Activated T-helper 2 cell treated with anti-CD3 and anti-CD28 coated beads, Interferon-gamma antibody, Interleukin-2, Interleukin-4, amounts not matched to agents 10 μg/mL and 5 μg/mL and 100 μg/mL, durations not matched to agents 14 hours and 24 hours and 36 hours (primary cell): ENCODE data around the gene MPV17L2. TPM values are rescaled to one million over a fixed set of nuclear protein-coding genes. Genes with fewer than 3 reads are reported as not detected.

Source experiments
- DNase-seq: peaks from one replicate; pipeline ENCODE4 v3.0.0; 2021; ENCODE audit warnings: low spot score
- H3K27ac Mint-ChIP-seq: one replicate; pipeline ENCODE4 v1.8.0; 2021; ENCODE audit warnings: mixed read lengths
- H3K27me3 Mint-ChIP-seq: one replicate; pipeline ENCODE4 v1.8.0; 2021; ENCODE audit warnings: low read depth, mixed read lengths
- H3K36me3 Mint-ChIP-seq: one replicate; pipeline ENCODE4 v1.8.0; 2021; ENCODE audit warnings: low read depth, mixed read lengths
- H3K4me1 Mint-ChIP-seq: one replicate; pipeline ENCODE4 v1.8.0; 2021; ENCODE audit warnings: low read depth, mixed read lengths
- H3K4me3 Mint-ChIP-seq: one replicate; pipeline ENCODE4 v1.8.0; 2021; ENCODE audit warnings: low read depth, mild to moderate bottlenecking, moderate library complexity, mixed read lengths
- H3K9me3 Mint-ChIP-seq: one replicate; pipeline ENCODE4 v1.8.0; 2021; ENCODE audit warnings: mixed read lengths
- intact Hi-C: fragments of 100-400 bp; cut with micrococcal nuclease; formaldehyde crosslinking; loops from one replicate; pipeline ENCODE4 v1.15.1; 2023
- total RNA-seq: library from RNA; stranded (reverse); gene quantifications from 2 replicates; pipeline ENCODE4 v1.2.3, GENCODE V29; 2022

MPV17L2 gene
- total RNA-seq, 1 donor from 2014 or later: 14.5 TPM

DNA sequence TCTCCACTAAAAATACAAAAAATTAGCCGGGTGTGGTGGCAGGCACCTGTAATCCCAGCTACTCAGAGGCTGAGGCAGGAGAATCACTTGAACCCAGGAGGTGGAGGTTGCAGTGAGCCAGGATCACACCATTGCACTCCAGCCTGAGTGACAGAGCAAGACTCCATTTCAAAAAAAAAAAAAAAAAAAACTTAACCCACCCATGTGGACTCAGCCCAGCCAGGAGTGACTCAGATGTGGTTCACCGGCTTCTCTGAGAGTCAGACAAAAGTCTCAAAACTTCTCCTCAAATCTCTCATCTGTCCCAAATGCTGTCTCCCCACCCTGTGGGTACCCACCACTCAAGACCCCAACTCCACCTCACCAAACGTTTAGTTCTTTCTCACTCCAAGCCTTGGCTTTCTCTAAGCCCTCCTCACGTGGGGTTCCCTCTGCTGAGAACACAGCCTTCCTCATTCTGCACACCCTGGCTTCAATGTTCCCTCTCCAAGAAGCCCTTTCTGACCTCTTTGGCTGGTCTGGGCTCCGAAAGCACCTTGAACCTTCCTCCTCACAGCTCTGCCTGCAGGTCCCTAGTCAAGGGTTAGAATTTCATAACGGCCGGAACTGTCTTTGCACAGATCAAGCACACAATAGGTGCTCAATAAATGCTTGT is 21.9 kb downstream of the MPV17L2 start:
- Mint-ChIP-seq H3K27ac (no peak overlapping the region), H3K4me1 (no peaks in the 10 kb centered on the region), H3K27me3 (peaks cover 6% of the 10 kb centered on the region), H3K4me3 (no peak overlapping the region), H3K36me3 (no peaks in the 10 kb centered on the region), H3K9me3 (no peaks in the 10 kb centered on the region)
- intact Hi-C loops: no loop called here
- DNase-seq: no peak

DNA sequence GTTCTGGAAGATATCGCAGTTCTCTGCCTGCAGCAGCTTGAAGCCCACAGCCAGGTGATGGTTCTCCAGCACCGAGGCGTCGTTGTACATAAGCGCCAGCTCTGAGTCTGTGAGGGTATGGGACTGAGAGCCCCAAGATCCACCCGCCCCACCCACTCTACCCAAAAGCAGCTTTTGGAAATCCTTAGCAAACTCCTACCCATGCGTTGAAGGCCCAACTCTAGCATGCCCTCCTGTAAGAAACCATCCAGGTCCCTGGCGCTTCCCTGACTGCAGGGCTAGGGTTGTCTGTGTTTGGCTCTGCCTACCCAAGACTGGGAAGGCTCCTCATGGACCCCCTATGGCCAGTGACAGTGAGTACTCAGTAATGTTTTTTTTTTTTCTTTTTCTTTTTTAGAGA is 23.8 kb downstream of the MPV17L2 start:
- H3K4me1 Mint-ChIP-seq: no peaks in the 10 kb centered on the region
- H3K4me3 Mint-ChIP-seq: no peak overlapping the region
- no peaks in the 10 kb centered on the region for H3K9me3 Mint-ChIP-seq
- DNase-seq: no peak
- no peaks in the 10 kb centered on the region for H3K36me3 Mint-ChIP-seq
- H3K27me3 Mint-ChIP-seq: peaks cover 7% of the 10 kb centered on the region
- H3K27ac Mint-ChIP-seq: no peak overlapping the region
- intact Hi-C loops: no loop called here

DNA sequence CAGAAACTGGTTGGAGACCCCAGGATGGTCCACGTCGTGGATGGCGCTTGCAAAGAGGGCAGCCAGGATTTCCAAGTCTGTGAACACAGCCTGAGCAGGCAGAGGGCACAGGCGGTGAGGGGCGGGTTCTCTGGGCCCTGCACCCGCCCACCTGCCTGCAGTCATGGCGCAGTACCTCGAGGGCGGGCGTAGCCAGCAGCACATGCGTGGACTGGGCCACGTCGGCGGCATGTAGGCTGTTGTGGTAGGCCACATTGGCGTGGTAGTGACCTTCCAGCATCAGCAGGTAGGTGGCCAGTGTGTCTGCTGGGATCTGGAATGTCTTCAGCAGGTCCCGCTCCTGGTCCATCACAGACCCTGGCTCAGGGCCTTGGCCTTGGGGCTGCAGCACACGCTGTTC is 25.1 kb downstream of the MPV17L2 start:
- no peak for DNase-seq
- H3K36me3 Mint-ChIP-seq: no peaks in the 10 kb centered on the region
- intact Hi-C loops: no loop called here
- no peaks in the 10 kb centered on the region for H3K4me1 Mint-ChIP-seq
- H3K27ac Mint-ChIP-seq: no peak overlapping the region
- no peaks in the 10 kb centered on the region for H3K9me3 Mint-ChIP-seq
- H3K4me3 Mint-ChIP-seq: no peak overlapping the region
- H3K27me3 Mint-ChIP-seq: peaks cover 12% of the 10 kb centered on the region

DNA sequence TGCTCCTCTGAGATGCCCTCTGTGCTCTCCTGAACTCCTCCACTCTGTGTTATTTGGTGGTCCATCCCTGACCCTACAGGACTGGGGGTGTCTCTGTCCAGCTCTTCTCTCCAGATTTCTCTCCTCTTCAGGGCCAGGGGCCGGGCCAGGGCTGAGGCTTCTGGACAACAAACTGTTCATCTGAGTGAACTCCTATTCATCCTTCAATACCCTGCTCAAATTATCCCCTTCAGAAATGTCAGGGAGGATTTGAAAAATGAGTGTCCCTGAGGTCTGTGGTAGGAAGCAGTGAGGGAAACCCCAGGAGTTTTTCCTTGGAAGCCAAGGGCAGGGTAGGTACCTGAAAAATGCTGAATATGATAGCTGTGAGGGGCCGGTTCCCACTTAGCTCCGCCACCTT is 25.6 kb downstream of the MPV17L2 start:
- Mint-ChIP-seq H3K4me3 (no peak overlapping the region), H3K4me1 (no peaks in the 10 kb centered on the region), H3K27ac (no peak overlapping the region), H3K9me3 (no peaks in the 10 kb centered on the region), H3K36me3 (no peaks in the 10 kb centered on the region), H3K27me3 (peaks cover 13% of the 10 kb centered on the region)
- no peak for DNase-seq
- intact Hi-C loops: no loop called here

DNA sequence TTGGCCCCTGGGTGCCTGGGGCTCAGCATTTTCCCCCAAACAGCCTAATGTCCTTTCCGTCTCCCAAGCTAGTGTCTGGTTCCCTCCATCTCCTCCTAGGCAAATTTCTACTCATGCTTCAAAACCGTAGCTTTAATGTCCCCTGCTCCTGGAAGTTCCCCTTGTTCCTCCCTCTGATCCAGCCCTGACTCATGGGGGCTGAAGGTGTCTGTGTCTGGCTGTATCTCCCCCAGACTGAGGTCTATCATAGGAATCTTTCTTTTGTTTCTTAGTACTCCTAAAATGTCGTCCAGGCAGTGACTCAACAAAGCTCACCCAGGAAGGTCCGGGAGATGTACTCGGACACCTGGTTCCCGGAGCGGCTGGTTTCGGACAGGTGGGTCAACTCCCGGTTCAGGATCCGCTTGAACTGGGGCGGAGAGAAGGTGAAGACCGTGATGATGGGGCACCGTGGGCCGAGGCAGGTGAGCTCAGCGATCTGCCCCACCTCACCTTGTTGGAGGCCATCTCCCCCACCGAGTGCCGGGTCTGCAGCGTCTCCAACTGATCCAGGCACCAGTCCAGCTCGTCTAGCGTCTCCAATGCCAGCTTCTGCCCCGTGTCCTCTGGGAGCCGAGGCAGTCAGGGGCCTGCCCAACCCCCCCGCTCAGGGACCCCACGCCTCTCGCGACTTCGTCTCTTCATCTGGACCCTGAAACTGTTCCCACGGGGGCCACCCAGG is 27.1 kb downstream of the MPV17L2 start:
- peaks cover 20% of the 10 kb centered on the region for H3K27me3 Mint-ChIP-seq
- peaks cover 5% of the 10 kb centered on the region for H3K4me1 Mint-ChIP-seq
- no peaks in the 10 kb centered on the region for H3K9me3 Mint-ChIP-seq
- no peaks in the 10 kb centered on the region for H3K36me3 Mint-ChIP-seq
- no peak overlapping the region for H3K4me3 Mint-ChIP-seq
- intact Hi-C loops: no loop called here
- H3K27ac Mint-ChIP-seq: no peak overlapping the region
- DNase-seq: no peak

DNA sequence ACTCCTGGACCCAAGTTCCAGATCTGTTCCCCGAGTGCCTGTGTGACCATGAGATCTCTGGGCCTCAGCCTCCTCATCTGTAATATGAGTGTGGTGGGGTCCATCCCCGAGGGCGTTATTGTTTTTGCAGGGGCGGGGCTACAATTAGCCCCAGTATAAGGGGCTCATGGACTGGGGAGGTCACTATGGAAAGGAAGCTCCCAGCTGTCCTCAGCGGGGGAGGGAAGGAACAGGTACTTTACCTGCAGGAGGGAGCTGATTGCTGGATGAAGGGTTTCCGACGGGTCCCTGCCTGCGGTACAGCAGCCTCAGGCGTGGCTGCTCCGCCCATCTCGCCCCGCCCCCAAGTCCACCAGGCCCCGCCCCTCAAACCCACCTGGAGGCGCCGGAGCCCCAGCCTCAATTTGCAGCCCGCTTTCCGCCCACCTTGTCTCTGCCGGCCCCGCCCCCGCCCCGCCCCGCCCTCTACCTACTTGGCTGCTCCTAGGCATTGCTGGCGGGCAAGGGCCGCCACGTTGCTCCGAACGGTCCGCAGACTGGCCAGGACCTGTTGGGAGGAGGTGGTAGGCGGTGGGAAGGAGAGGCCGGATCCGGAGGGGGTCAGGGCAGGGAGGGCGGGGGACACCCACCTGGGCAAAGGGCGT is 27.7 kb downstream of the MPV17L2 start:
- Mint-ChIP-seq H3K4me3 (no peak overlapping the region), H3K27me3 (peaks cover 27% of the 10 kb centered on the region), H3K36me3 (no peaks in the 10 kb centered on the region), H3K9me3 (no peaks in the 10 kb centered on the region), H3K27ac (no peak overlapping the region), H3K4me1 (peaks cover 7% of the 10 kb centered on the region)
- intact Hi-C loops: no loop called here
- DNase-seq: no peak

DNA sequence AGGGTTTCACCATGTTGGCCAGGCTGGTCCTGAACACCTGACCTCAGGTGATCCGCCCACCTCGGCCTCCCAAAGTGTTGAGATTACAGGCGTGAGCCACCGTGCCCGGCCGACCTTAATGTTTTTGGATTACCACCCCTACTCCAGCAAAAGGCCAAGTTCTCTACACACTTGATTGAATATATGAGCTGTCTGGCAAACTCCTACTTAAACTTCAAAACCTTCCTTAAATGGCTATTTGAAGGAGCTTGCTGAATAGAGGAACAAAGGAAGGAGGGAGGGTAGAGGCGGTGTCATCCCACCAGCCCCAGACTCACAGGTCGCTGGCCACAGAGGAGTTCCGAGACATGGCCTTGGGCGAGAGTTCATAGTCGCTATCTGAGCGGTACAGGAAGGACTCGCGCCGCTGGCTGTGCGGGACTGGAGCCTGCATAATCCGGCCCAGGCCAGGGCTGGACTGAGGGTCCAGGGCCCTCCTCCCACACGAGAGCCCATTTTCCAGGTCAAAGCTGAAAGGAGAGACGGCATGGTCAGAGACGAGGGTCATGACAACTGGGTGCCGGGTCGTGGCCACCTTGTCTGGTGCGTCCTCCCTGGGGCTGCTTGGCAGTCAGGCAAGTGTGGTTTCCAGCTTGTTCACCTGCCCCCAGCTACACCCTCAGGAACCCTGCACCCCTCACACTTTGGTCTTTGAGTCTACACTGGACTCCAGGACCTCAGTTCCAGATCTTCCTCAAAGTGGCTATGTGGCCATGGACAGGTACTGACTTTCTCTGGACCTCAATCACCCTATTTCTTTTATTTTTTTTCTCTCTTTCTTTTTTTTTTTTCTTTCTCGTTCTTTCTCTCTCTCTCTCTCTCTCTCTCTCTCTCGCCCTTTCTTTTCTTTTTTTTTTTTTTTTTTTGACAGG is 29.1 kb downstream of the MPV17L2 start:
- DNase-seq: no peak
- Mint-ChIP-seq H3K4me1 (peaks cover 8% of the 10 kb centered on the region), H3K27ac (no peak overlapping the region), H3K36me3 (no peaks in the 10 kb centered on the region), H3K9me3 (no peaks in the 10 kb centered on the region), H3K4me3 (no peak overlapping the region), H3K27me3 (peaks cover 36% of the 10 kb centered on the region)
- intact Hi-C loops: no loop called here

DNA sequence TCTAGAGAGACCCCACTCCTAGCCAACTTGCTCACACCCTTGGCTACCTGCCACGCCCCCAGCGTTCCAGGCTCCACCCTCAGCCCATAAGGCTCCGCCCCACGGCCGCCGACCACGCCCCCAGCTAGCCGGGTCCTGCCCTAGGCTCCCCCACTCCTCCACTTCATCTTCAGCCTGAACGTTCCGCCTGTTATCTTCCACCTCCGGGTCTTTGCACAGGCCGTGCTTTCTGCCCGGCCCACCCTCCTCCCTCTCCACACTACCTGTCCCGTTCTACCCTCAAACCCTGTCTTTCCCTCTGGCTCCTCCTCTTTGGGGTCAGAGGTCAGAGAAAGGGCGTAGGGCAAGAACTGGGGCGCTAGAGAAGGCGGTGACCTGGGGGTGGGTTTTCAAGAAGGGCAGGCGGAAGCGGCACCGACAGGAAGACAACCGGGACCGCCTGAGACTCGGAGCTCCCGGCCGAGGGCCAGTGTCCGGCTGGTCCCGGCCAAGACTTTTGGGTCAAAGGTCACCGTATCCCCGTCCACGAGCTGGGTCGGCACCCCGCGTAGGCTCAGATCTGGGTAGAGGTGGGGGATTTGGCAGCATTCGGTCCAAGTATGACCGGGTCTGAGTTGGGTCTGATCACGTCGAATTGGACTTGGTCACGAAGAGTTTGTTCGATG is 31.0 kb downstream of the MPV17L2 start:
- Mint-ChIP-seq H3K27me3 (peaks cover 45% of the 10 kb centered on the region), H3K4me1 (peaks cover 8% of the 10 kb centered on the region), H3K4me3 (peak overlapping the region; percentile 79), H3K9me3 (no peaks in the 10 kb centered on the region), H3K36me3 (no peaks in the 10 kb centered on the region), H3K27ac (no peak overlapping the region)
- DNase-seq: no peak
- intact Hi-C loops: no loop called here

DNA sequence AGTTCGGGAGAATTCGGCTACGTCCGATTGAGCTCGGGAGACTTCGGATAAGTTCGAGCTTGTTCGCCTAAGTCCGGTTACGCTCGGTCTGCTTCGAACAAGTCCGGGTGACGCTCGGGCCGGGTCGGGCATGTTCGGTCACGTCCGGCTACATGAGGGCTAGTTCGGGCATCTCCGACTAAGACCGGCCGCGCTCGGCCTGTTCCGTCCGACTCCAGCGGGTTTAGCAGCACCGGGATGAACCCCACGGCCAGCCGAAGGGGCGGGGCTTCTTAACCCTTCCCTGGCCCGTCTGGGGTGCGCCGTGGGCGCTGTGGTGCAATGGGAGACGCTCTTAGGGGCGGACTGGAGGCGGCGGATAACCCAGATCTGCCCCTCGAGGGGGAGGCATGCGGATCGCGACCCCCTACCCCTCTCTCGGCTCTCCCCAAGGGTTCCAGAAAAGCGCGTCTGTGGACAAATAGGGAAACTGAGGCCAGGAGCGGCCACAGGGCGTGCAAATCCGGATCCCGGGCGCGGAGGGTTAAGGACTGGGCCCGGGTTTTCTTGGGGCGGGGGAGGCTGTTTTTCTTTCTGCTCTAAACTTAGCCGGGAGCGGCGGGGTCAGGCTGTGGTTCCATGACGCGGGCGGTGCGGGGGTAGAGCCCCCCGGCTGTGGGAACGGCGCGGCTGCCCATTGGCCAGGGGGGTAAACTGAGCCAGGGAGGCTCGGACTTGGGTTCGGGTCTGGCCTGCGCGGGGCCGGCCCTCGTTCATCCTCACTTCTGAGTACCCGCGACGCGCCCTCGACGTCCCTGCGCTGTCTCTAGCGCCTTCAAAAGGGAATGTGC is 31.7 kb downstream of the MPV17L2 start:
- H3K9me3 Mint-ChIP-seq: no peaks in the 10 kb centered on the region
- intact Hi-C loops: no loop called here
- peaks cover 47% of the 10 kb centered on the region for H3K27me3 Mint-ChIP-seq
- H3K27ac Mint-ChIP-seq: no peak overlapping the region
- peak; percentile 85 for DNase-seq
- peaks cover 8% of the 10 kb centered on the region for H3K4me1 Mint-ChIP-seq
- H3K4me3 Mint-ChIP-seq: peak overlapping the region; percentile 79
- H3K36me3 Mint-ChIP-seq: no peaks in the 10 kb centered on the region

DNA sequence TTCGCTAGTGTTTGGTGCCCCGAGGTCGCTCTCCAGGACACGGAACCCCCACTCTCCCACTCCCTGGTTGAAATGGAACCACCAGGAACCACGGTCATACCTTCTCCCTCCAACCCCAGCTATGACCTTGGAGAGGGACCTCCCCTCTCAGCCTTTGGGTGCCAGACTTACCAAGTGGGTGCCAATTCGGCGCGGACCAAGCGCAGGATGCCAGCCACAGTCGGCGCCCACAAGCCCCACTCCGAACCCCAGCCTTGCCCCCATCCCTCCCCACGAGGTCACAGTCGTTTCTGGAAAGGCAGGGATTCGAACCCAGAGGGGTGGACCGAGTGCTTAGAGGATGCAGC is 32.3 kb downstream of the MPV17L2 start:
- peaks cover 8% of the 10 kb centered on the region for H3K4me1 Mint-ChIP-seq
- no peaks in the 10 kb centered on the region for H3K36me3 Mint-ChIP-seq
- no peak overlapping the region for H3K27ac Mint-ChIP-seq
- peaks cover 48% of the 10 kb centered on the region for H3K27me3 Mint-ChIP-seq
- H3K9me3 Mint-ChIP-seq: no peaks in the 10 kb centered on the region
- DNase-seq: no peak
- intact Hi-C loops: no loop called here
- H3K4me3 Mint-ChIP-seq: no peak overlapping the region

DNA sequence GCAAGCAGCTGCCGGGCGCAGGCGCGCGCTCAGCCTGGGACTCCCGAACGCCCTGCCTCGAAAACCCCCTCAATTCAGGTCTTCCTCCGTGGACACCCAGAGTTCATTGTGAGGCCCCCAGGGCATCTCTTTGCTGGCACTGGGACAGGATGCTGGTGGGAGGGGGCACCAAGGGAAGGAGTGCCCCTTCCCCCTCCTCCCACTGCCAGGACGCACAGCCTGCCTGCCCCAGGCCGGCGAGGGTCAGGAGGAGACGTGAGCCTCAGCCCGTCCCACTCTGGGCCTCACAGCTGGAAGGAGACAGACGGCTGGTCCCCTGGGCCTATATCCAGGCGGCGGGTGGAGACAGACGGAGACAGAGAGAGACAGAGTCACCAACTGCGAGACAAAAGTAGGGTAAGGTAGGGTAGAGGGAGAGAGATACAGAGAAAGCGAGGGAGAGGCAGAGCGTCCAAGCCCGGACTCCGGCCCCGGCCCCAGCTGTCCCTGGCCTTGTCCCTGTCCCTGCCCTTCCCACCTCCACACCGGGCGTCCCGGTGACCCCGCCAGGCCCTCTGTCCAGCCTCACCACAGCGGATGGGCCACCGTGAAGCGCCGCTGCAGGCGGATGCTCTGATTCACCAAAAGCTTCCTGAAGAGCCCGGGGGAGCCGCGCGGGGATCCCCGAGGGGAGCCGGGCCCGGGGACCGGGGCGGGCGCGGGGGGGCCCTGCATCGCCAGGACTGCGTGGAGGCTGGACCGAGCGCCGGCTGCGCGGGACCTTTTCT is 32.9 kb downstream of the MPV17L2 start, which contains the start of gene PDE4C:
PDE4C (minus strand) TSS at position 737 of the 767 bp plus-strand sequence; CDS start at position 714, 23 bp downstream.
- Mint-ChIP-seq H3K36me3 (no peaks in the 10 kb centered on the region), H3K27me3 (peaks cover 51% of the 10 kb centered on the region), H3K27ac (no peak within 1 kb of the TSS), H3K9me3 (no peaks in the 10 kb centered on the region), H3K4me1 (peaks cover 8% of the 10 kb centered on the region), H3K4me3 (no peak within 1 kb of the TSS)
- DNase-seq: no peak
- intact Hi-C loops: no loop called here
